Mammary epithelial cell (primary cell): Measurements from ENCODE around the gene CIDEC.

Experiments used
- EZH2 ChIP-seq: IDR thresholded peaks from 2 replicates; pipeline ENCODE4 v1.6.1; 2012; ENCODE audit warnings: low read length, inconsistent platforms, borderline replicate concordance
- TF ChIP-seq, protein P1 (sequence below), 2 donors: IDR thresholded peaks in 1 of 2; conservative IDR thresholded peaks in 1 of 2; 2 replicates each; pipeline ENCODE4 v1.5.1; 2011 to 2012; ENCODE audit warnings: inconsistent platforms in 2 of 2, low read length in 2 of 2, mild to moderate bottlenecking in 2 of 2, control low read depth in 1 of 2, low read depth in 1 of 2; ENCODE audit not compliant: insufficient read depth in 1 of 2; ENCODE audit errors: extremely low read depth in 1 of 2

DNA sequence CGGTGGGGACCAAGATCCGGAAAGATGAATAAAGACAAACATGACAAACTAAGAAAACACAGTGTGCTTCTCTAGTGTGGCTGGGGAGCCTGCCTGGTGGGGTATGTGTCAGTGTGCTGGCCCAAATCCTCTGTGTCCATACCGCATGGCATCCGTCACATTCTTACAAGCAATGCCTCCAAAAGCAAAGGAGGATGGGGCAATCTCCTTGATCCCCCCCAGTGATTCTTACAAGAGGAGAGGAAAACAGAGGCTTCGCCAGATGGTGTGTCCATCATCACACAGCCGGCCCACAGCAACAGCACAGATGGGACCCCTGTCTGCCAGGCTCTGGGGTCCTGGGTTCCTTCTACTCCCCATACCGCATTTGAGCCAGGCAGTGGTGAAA lies 36.3 kb upstream of the CIDEC start:
- TF ChIP-seq, protein P1, sequence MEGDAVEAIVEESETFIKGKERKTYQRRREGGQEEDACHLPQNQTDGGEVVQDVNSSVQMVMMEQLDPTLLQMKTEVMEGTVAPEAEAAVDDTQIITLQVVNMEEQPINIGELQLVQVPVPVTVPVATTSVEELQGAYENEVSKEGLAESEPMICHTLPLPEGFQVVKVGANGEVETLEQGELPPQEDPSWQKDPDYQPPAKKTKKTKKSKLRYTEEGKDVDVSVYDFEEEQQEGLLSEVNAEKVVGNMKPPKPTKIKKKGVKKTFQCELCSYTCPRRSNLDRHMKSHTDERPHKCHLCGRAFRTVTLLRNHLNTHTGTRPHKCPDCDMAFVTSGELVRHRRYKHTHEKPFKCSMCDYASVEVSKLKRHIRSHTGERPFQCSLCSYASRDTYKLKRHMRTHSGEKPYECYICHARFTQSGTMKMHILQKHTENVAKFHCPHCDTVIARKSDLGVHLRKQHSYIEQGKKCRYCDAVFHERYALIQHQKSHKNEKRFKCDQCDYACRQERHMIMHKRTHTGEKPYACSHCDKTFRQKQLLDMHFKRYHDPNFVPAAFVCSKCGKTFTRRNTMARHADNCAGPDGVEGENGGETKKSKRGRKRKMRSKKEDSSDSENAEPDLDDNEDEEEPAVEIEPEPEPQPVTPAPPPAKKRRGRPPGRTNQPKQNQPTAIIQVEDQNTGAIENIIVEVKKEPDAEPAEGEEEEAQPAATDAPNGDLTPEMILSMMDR (conservative IDR thresholded peaks at IDR 0.05 in 1 of 2, IDR thresholded peaks at IDR 0.05 in 1 of 2; ENCODE audit: extremely low read depth in 1 of 2, insufficient read depth in 1 of 2, low read depth in 1 of 2, low read length in 2 of 2) = no peak
- no peak for TF ChIP-seq EZH2
